Panc1 (cell line): ENCODE results near the gene MAST4. TPM values are rescaled to one million over a fixed set of nuclear protein-coding genes. Genes with fewer than 3 reads are reported as not detected.

Source experiments
- ATAC-seq: fragments of 200-7000 bp; cut with Tn5 transposase; 2 replicates; pipeline ENCODE4 v1.9.1; 2020; ENCODE audit warnings: mild to moderate bottlenecking, moderate library complexity
- BruUV-seq: library from RNA; stranded (reverse); fragments of 400-500 nt; replicated peaks from 2 replicates; lab custom pipeline; 2021; lab: Mats Ljungman, UMichigan
- CTCF ChIA-PET: fragments of 300-600 bp; sonication (Branson Sonifier 250); formaldehyde crosslinking; loops from one replicate; lab custom pipeline; 2022; ENCODE audit warnings: antibody characterized with exemption; lab: Charles Lee
- POLR2A ChIA-PET: fragments of 300-600 bp; sonication (Branson Sonifier 250); formaldehyde crosslinking; loops from one replicate; lab custom pipeline; 2022; ENCODE audit warnings: antibody characterized with exemption; lab: Charles Lee
- DNase-seq: peaks from one replicate; pipeline ENCODE4 v3.0.0-alpha.2; 2010; ENCODE audit warnings: low read depth, low spot score
- H3K27ac ChIP-seq: 2 replicates; pipeline ENCODE4 v1.5.1; 2011; ENCODE audit warnings: mild to moderate bottlenecking, low read length, inconsistent platforms
- H3K27me3 ChIP-seq: fragments of 200-500 bp; sonication (Bioruptor generic); 2 replicates; pipeline ENCODE4 v1.6.0; 2014; ENCODE audit warnings: low read length, inconsistent platforms; ENCODE audit not compliant: control insufficient read depth, insufficient read depth
- H3K36me3 ChIP-seq: fragments of 200-500 bp; sonication (Bioruptor generic); 2 replicates; pipeline ENCODE4 v1.5.1; 2014; ENCODE audit warnings: inconsistent platforms, mild to moderate bottlenecking, low read length, moderate library complexity; ENCODE audit not compliant: control insufficient read depth, insufficient read depth
- H3K4me1 ChIP-seq: 2 replicates; pipeline ENCODE4 v1.5.1; 2011; ENCODE audit warnings: inconsistent platforms, mild to moderate bottlenecking, low read length, moderate library complexity; ENCODE audit not compliant: control insufficient read depth, insufficient read depth
- H3K4me3 ChIP-seq, 2 experiments: 2 replicates each; pipeline ENCODE4 v1.5.1; 2011 to 2012; ENCODE audit warnings: low read depth in 2 of 2, low read length in 2 of 2, mild to moderate bottlenecking in 2 of 2, inconsistent platforms in 1 of 2, moderate library complexity in 1 of 2
- H3K9me3 ChIP-seq: fragments of 200-500 bp; sonication (Bioruptor generic); 2 replicates; pipeline ENCODE4 v1.5.1; 2014; ENCODE audit warnings: low read depth, mild to moderate bottlenecking, inconsistent platforms, low read length, moderate library complexity; ENCODE audit not compliant: control insufficient read depth, insufficient read depth
- POLR2AphosphoS5 ChIP-seq: IDR thresholded peaks from 2 replicates; pipeline ENCODE4 v1.6.1; 2012; ENCODE audit warnings: mild to moderate bottlenecking, low read depth, low read length, moderate library complexity
- SIN3A ChIP-seq: IDR thresholded peaks from 2 replicates; pipeline ENCODE4 v1.6.1; 2012; ENCODE audit warnings: low read depth, mild to moderate bottlenecking, low read length, moderate library complexity, borderline replicate concordance; ENCODE audit not compliant: insufficient read depth
- TCF7L2 ChIP-seq: IDR thresholded peaks from 2 replicates; pipeline ENCODE4 v1.6.1; 2011; ENCODE audit warnings: mild to moderate bottlenecking, low read depth, low read length, inconsistent platforms
- in situ Hi-C: cut with HindIII; loops from 2 replicates; pipeline ENCODE4 v1.10.0; 2016; ENCODE audit warnings: low sequenced_read_pairs, low pct_unique_long_range_greater_than_20kb
- intact Hi-C: fragments of 100-400 bp; cut with micrococcal nuclease; formaldehyde crosslinking; loops from one replicate; pipeline ENCODE4 v1.10.0; 2022; ENCODE audit not compliant: unreplicated experiment
- total RNA-seq: library from RNA; stranded (reverse); gene quantifications from one replicate; pipeline ENCODE4 v1.2.1, GENCODE V29; 2021; ENCODE audit not compliant: unreplicated experiment
- TF ChIP-seq, protein P1 (sequence below), 2 experiments: IDR thresholded peaks; 2 replicates each; pipeline ENCODE4 v1.6.1; 2011 to 2012; ENCODE audit warnings: low read depth in 2 of 2, control low read depth in 1 of 2, low read length in 1 of 2, mild to moderate bottlenecking in 1 of 2, moderate library complexity in 1 of 2; ENCODE audit not compliant: insufficient read depth in 1 of 2
- TF ChIP-seq, protein P2 (sequence below): fragments of 450-650 bp; IDR thresholded peaks from 2 replicates; pipeline ENCODE4 v1.5.1; 2017; ENCODE audit warnings: mild to moderate bottlenecking

MAST4 gene
- total RNA-seq, 1 experiment from 2014 or later: 1.8 TPM

DNA sequence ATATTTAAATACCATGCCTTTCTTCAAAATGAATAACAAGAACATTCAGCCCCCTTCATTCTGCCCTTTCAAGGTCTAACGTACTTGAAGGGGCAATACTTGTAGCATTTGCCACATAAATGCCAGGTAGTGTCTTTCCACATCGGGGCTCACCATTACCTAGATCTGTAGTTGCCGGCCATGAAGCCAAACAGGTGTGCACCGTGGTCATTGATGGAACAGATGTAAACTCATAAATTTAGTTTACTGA lies 407.4 kb downstream of the MAST4 start:
- Histone ChIP-seq H3K27me3 (peaks cover 6% of the 10 kb centered on the region), H3K27ac (no peak overlapping the region), H3K36me3 (no peaks in the 10 kb centered on the region), H3K9me3 (no peaks in the 10 kb centered on the region), H3K4me1 (no peaks in the 10 kb centered on the region; the same call in 1 of the 2 replicates), H3K4me3 (peak overlapping the region; percentile 47 to 82)
- no peak for TF ChIP-seq TCF7L2
- TF ChIP-seq POLR2AphosphoS5: no peak
- TF ChIP-seq, protein P1, sequence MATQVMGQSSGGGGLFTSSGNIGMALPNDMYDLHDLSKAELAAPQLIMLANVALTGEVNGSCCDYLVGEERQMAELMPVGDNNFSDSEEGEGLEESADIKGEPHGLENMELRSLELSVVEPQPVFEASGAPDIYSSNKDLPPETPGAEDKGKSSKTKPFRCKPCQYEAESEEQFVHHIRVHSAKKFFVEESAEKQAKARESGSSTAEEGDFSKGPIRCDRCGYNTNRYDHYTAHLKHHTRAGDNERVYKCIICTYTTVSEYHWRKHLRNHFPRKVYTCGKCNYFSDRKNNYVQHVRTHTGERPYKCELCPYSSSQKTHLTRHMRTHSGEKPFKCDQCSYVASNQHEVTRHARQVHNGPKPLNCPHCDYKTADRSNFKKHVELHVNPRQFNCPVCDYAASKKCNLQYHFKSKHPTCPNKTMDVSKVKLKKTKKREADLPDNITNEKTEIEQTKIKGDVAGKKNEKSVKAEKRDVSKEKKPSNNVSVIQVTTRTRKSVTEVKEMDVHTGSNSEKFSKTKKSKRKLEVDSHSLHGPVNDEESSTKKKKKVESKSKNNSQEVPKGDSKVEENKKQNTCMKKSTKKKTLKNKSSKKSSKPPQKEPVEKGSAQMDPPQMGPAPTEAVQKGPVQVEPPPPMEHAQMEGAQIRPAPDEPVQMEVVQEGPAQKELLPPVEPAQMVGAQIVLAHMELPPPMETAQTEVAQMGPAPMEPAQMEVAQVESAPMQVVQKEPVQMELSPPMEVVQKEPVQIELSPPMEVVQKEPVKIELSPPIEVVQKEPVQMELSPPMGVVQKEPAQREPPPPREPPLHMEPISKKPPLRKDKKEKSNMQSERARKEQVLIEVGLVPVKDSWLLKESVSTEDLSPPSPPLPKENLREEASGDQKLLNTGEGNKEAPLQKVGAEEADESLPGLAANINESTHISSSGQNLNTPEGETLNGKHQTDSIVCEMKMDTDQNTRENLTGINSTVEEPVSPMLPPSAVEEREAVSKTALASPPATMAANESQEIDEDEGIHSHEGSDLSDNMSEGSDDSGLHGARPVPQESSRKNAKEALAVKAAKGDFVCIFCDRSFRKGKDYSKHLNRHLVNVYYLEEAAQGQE (IDR thresholded peaks at IDR 0.05; ENCODE audit: insufficient read depth in 1 of 2, low read depth in 2 of 2, low read length in 1 of 2): no peak
- TF ChIP-seq SIN3A: no peak
- TF ChIP-seq, protein P2, sequence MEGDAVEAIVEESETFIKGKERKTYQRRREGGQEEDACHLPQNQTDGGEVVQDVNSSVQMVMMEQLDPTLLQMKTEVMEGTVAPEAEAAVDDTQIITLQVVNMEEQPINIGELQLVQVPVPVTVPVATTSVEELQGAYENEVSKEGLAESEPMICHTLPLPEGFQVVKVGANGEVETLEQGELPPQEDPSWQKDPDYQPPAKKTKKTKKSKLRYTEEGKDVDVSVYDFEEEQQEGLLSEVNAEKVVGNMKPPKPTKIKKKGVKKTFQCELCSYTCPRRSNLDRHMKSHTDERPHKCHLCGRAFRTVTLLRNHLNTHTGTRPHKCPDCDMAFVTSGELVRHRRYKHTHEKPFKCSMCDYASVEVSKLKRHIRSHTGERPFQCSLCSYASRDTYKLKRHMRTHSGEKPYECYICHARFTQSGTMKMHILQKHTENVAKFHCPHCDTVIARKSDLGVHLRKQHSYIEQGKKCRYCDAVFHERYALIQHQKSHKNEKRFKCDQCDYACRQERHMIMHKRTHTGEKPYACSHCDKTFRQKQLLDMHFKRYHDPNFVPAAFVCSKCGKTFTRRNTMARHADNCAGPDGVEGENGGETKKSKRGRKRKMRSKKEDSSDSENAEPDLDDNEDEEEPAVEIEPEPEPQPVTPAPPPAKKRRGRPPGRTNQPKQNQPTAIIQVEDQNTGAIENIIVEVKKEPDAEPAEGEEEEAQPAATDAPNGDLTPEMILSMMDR: no peak
- BruUV-seq: no TSS peak
- intact Hi-C loops (no loop called here), in situ Hi-C loops (no loop called here)
- POLR2A ChIA-PET: no interaction called here
- no peak for ATAC-seq
- no peak for DNase-seq
- CTCF ChIA-PET: no interaction called here

DNA sequence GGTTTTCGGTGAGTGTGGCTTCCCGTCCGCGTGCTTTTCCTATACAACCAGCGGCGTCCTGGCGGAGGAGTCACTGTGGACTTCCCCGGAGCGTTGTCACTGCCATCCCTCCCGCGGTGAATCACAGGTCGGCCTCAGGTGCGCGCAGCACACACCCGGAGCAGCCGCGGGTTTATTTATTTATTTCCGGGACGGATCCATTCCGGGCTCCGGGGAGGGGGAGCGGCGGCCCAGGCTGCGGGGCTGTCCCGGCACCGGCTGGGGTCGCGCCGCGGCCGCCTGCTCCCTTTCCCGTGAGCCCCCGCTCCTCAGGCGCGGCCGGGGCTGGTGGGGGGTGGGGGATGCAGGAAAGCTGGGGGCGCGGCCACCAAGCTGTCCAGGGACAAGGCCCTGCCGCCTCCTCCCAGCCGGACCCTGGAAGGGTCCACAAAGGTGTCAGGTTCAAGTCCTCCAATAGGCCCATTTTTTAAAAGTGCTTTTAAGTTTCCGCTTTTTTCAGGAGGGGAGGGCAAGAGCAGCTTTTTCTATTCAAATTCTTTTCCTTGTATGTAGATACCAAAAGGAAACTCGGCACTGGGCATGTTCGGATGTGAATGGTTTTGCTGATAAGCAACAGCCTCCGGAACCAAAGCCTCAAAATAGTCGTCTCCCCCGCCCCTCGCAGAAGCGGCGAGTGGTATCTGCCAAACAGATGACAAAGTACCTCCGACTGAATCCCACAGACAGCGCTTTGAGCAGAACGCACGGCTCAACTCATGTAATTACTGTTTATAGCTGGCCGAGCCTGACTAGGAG lies 407.9 kb downstream of the MAST4 start:
- intact Hi-C loops (no loop called here), in situ Hi-C loops (no loop called here)
- ChIA-PET CTCF (no interaction called here), POLR2A (no interaction called here)
- peak overlapping the region; percentile 48; the same call in 1 of the 2 replicates for H3K27ac ChIP-seq
- DNase-seq (peak; percentile 81), ATAC-seq (peak; percentile 86)
- peaks cover 6% of the 10 kb centered on the region for H3K27me3 ChIP-seq
- no peaks in the 10 kb centered on the region for H3K9me3 ChIP-seq
- TF ChIP-seq TCF7L2 (peak; percentile 47; the same call in 1 of the 2 replicates), POLR2AphosphoS5 (no peak)
- H3K4me3 ChIP-seq: peak overlapping the region; percentile 47 to 82
- no peaks in the 10 kb centered on the region for H3K36me3 ChIP-seq
- BruUV-seq: no TSS peak
- H3K4me1 ChIP-seq: no peaks in the 10 kb centered on the region; the same call in 1 of the 2 replicates
